HEK293 (cell line): ENCODE measurements around the gene RHOBTB3.

ENCODE experiments used
- BCL11A ChIP-seq: fragments of 450-650 bp; formaldehyde crosslinking; IDR thresholded peaks from 2 replicates; pipeline ENCODE4 v1.5.1; 2016; ENCODE audit warnings: low read depth, missing biosample characterization, missing genetic modification characterization
- KLF17 ChIP-seq: fragments of 450-650 bp; formaldehyde crosslinking; IDR thresholded peaks from 2 replicates; pipeline ENCODE4 v1.5.1; 2016; ENCODE audit warnings: missing biosample characterization, missing genetic modification characterization
- OVOL3 ChIP-seq: fragments of 450-650 bp; formaldehyde crosslinking; IDR thresholded peaks from 2 replicates; pipeline ENCODE4 v1.5.1; 2016; ENCODE audit warnings: missing biosample characterization, missing genetic modification characterization
- PRDM1 ChIP-seq: fragments of 450-650 bp; formaldehyde crosslinking; IDR thresholded peaks from 2 replicates; pipeline ENCODE4; 2016; ENCODE audit warnings: missing biosample characterization, missing genetic modification characterization
- RBAK ChIP-seq: fragments of 450-650 bp; formaldehyde crosslinking; IDR thresholded peaks from 2 replicates; pipeline ENCODE4 v1.5.1; 2016; ENCODE audit warnings: missing biosample characterization, missing genetic modification characterization
- REST ChIP-seq: fragments of 450-650 bp; formaldehyde crosslinking; IDR thresholded peaks from 2 replicates; pipeline ENCODE4 v1.5.1; 2016; ENCODE audit warnings: missing biosample characterization, missing genetic modification characterization
- SETDB1 ChIP-seq: IDR thresholded peaks from one replicate; pipeline ENCODE4 v1.6.1; 2017; ENCODE audit warnings: mild to moderate bottlenecking, low read length, moderate library complexity, mixed read lengths; ENCODE audit not compliant: insufficient read length
- TSHZ1 ChIP-seq: fragments of 450-650 bp; formaldehyde crosslinking; IDR thresholded peaks from 2 replicates; pipeline ENCODE4 v1.5.1; 2016; ENCODE audit warnings: missing biosample characterization, missing genetic modification characterization, borderline replicate concordance
- ZBTB49 ChIP-seq: fragments of 450-650 bp; formaldehyde crosslinking; IDR thresholded peaks from 2 replicates; pipeline ENCODE4 v1.5.1; 2016; ENCODE audit warnings: missing biosample characterization, missing genetic modification characterization, low read depth
- ZBTB8A ChIP-seq: fragments of 450-650 bp; formaldehyde crosslinking; IDR thresholded peaks from 2 replicates; pipeline ENCODE4 v1.5.1; 2016; ENCODE audit warnings: missing biosample characterization, missing genetic modification characterization
- ZFP37 ChIP-seq: fragments of 450-650 bp; formaldehyde crosslinking; IDR thresholded peaks from 2 replicates; pipeline ENCODE4 v1.5.1; 2016; ENCODE audit warnings: missing biosample characterization, missing genetic modification characterization
- ZFP69B ChIP-seq: fragments of 450-650 bp; formaldehyde crosslinking; IDR thresholded peaks from 2 replicates; pipeline ENCODE4 v1.5.1; 2016; ENCODE audit warnings: missing biosample characterization, missing genetic modification characterization
- ZNF133 ChIP-seq: fragments of 450-650 bp; formaldehyde crosslinking; IDR thresholded peaks from 2 replicates; pipeline ENCODE4 v1.5.1; 2016; ENCODE audit warnings: missing biosample characterization, missing genetic modification characterization
- ZNF140 ChIP-seq: fragments of 450-650 bp; formaldehyde crosslinking; IDR thresholded peaks from 2 replicates; pipeline ENCODE4 v1.5.1; 2016; ENCODE audit warnings: missing biosample characterization, missing genetic modification characterization
- ZNF148 ChIP-seq: fragments of 450-650 bp; formaldehyde crosslinking; IDR thresholded peaks from 2 replicates; pipeline ENCODE4 v1.5.0; 2017; ENCODE audit warnings: missing biosample characterization, missing genetic modification characterization, borderline replicate concordance
- ZNF169 ChIP-seq: fragments of 450-650 bp; formaldehyde crosslinking; IDR thresholded peaks from 2 replicates; pipeline ENCODE4 v1.5.1; 2016; ENCODE audit warnings: missing biosample characterization, missing genetic modification characterization
- ZNF37A ChIP-seq: fragments of 450-650 bp; IDR thresholded peaks from 2 replicates; pipeline ENCODE4 v1.5.1; 2018; ENCODE audit warnings: missing biosample characterization, missing genetic modification characterization
- ZNF449 ChIP-seq: fragments of 450-650 bp; formaldehyde crosslinking; IDR thresholded peaks from 2 replicates; pipeline ENCODE4 v1.5.1; 2017; ENCODE audit warnings: missing biosample characterization, mild to moderate bottlenecking, missing genetic modification characterization, moderate library complexity
- ZNF510 ChIP-seq: fragments of 450-650 bp; formaldehyde crosslinking; IDR thresholded peaks from 2 replicates; pipeline ENCODE4 v1.5.1; 2018; ENCODE audit warnings: mild to moderate bottlenecking, missing genetic modification characterization, missing biosample characterization; ENCODE audit not compliant: insufficient replicate concordance
- ZNF560 ChIP-seq: fragments of 450-650 bp; formaldehyde crosslinking; IDR thresholded peaks from 2 replicates; pipeline ENCODE4 v1.5.1; 2017; ENCODE audit warnings: missing biosample characterization, missing genetic modification characterization, borderline replicate concordance
- ZNF585B ChIP-seq: fragments of 450-650 bp; formaldehyde crosslinking; IDR thresholded peaks from 2 replicates; pipeline ENCODE4 v1.5.1; 2016; ENCODE audit warnings: missing biosample characterization, missing genetic modification characterization
- ZNF610 ChIP-seq: fragments of 450-650 bp; formaldehyde crosslinking; IDR thresholded peaks from 2 replicates; pipeline ENCODE4 v1.5.1; 2016; ENCODE audit warnings: missing biosample characterization, missing genetic modification characterization, borderline replicate concordance
- ZNF623 ChIP-seq: fragments of 450-650 bp; formaldehyde crosslinking; IDR thresholded peaks from 2 replicates; pipeline ENCODE4 v1.5.1; 2016; ENCODE audit warnings: missing biosample characterization, missing genetic modification characterization
- ZNF747 ChIP-seq: fragments of 450-650 bp; formaldehyde crosslinking; IDR thresholded peaks from 2 replicates; pipeline ENCODE4 v1.5.1; 2016; ENCODE audit warnings: missing biosample characterization, missing genetic modification characterization
- ZNF791 ChIP-seq: fragments of 450-650 bp; formaldehyde crosslinking; IDR thresholded peaks from 2 replicates; pipeline ENCODE4 v1.5.1; 2016; ENCODE audit warnings: missing biosample characterization, missing genetic modification characterization
- ZNF792 ChIP-seq: fragments of 450-650 bp; formaldehyde crosslinking; IDR thresholded peaks from 2 replicates; pipeline ENCODE4 v1.5.1; 2016; ENCODE audit warnings: missing biosample characterization, missing genetic modification characterization

Gene RHOBTB3

GRCh38 chr5:95712347-95712958, 18.7 kb upstream of the RHOBTB3 start (continued):
- TF ChIP-seq SETDB1 (no peak), ZBTB49 (no peak), BCL11A (tag by site-specific recombination) (peak; percentile 63; the same call in 1 of the 2 replicates), ZNF133 (tag by site-specific recombination) (no peak), ZNF792 (tag by site-specific recombination) (no peak), ZNF585B (tag by site-specific recombination) (no peak), RBAK (tag by site-specific recombination) (no peak), ZNF140 (tag by site-specific recombination) (no peak), ZNF610 (tag by site-specific recombination) (no peak), ZNF37A (tag by site-specific recombination) (no peak), TSHZ1 (peak; percentile 92; the same call in 1 of the 2 replicates), ZNF623 (tag by site-specific recombination) (peak; percentile 12; the same call in 1 of the 2 replicates), OVOL3 (no peak), ZFP69B (tag by site-specific recombination) (peak; percentile 87), PRDM1 (tag by site-specific recombination) (peak; percentile 97), ZNF510 (tag by site-specific recombination) (no peak), ZNF169 (tag by site-specific recombination) (no peak), ZNF747 (tag by site-specific recombination) (no peak), ZNF791 (tag by site-specific recombination) (no peak), ZNF148 (tag by site-specific recombination) (no peak), ZFP37 (0 out of 2 replicates have a peak, but pooled peaks have one; percentile 66), ZNF449 (no peak), REST (tag by site-specific recombination) (no peak), ZBTB8A (tag by site-specific recombination) (no peak), KLF17 (tag by site-specific recombination) (peak; percentile 38; the same call in 1 of the 2 replicates), ZNF560 (tag by site-specific recombination) (no peak)
